GM10248 (cell line): ENCODE measurements around the gene ARHGAP19.

Source experiments
- CTCF ChIA-PET: fragments of 300-600 bp; sonication (Branson Sonifier 250); formaldehyde crosslinking; extraction: SDS; loops from one replicate; lab custom pipeline; 2021; ENCODE audit warnings: antibody characterized with exemption; lab: Yijun Ruan, JAX
- POLR2A ChIA-PET: fragments of 350-650 bp; sonication (Branson Sonifier 250); formaldehyde crosslinking; extraction: SDS; loops from one replicate; lab custom pipeline; 2020; ENCODE audit warnings: antibody characterized with exemption; lab: Yijun Ruan, JAX
- DNase-seq: peaks from one replicate; pipeline ENCODE4 v3.0.0; 2012; ENCODE audit errors: extremely low spot score
- CTCF ChIP-seq: IDR thresholded peaks from 2 replicates; pipeline ENCODE4 v1.5.1; 2012; ENCODE audit warnings: mild to moderate bottlenecking, low read depth; ENCODE audit errors: extremely low read depth, missing control alignments, control extremely low read depth

The ARHGAP19 gene

GRCh38 chr10:97226398-97226797, 66.0 kb downstream of the ARHGAP19 start:
- no peak for DNase-seq
- ChIA-PET CTCF (interaction anchor here (0.9 to 4.6 kb wide), 4 partner anchors 8 to 51 kb away, joined by 3 to 40 read pairs (median 8); no protein-coding TSS in a partner anchor), POLR2A (no interaction called here)
- TF ChIP-seq CTCF: no peak

GRCh38 chr10:97224483-97225435, 67.7 kb downstream of the ARHGAP19 start:
- no peak for TF ChIP-seq CTCF
- CTCF ChIA-PET: interaction anchor here (0.7 to 4.6 kb wide), 6 partner anchors 10 to 711 kb away, joined by 3 to 40 read pairs (median 4); partner anchors contain the start of gene TLL2
- POLR2A ChIA-PET: no interaction called here
- no peak for DNase-seq

DNA sequence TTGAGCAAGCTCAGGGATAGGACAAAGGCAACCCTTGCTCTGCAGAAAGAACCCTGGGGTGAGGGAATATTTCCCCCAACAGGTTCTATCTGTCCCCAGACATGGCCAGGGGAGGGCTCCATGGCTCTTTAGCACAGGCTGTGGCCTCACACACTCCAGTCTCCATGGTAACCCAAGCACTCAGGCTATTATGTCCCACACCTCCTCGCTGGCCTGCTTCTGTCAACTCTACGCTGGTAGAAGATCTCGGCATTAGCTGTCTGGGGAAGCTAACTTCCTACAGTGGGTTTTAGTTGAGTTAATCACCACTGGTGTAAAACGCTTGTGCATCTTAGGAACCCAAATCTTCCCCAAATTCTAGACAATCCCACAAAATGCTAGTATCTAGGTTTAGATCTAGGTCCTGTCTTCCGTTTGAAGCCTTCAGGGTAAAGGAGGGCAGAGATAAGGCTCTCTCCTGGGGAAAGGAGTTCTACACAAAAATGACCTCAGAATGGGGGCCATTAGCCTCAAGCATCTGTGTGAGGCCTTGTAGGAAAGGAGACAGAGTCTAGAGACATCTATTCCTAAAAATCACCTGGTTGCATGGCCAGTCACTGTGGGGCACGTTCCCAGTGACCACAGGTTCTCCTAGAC, 70.0 kb downstream of the ARHGAP19 start:
- ChIA-PET POLR2A (no interaction called here), CTCF (interaction anchor here (6.8 to 7.6 kb wide), 2 partner anchors 13 to 150 kb away, joined by 46 to 72 read pairs; no protein-coding TSS in a partner anchor)
- no peak for TF ChIP-seq CTCF
- no peak for DNase-seq

GRCh38 chr10:97220355-97220754, 72.1 kb downstream of the ARHGAP19 start:
- TF ChIP-seq CTCF: no peak
- no peak for DNase-seq
- ChIA-PET POLR2A (no interaction called here), CTCF (interaction anchor here (1.1 to 7.6 kb wide), 7 partner anchors 11 to 845 kb away, joined by 3 to 72 read pairs (median 4); no protein-coding TSS in a partner anchor)

GRCh38 chr10:97217299-97217698, 75.1 kb downstream of the ARHGAP19 start:
- TF ChIP-seq CTCF: no peak
- CTCF ChIA-PET: interaction anchor here (0.7 to 7.6 kb wide), 11 partner anchors 8 to 846 kb away, joined by 3 to 72 read pairs (median 4); no protein-coding TSS in a partner anchor
- no peak for DNase-seq
- POLR2A ChIA-PET: no interaction called here

GRCh38 chr10:97215619-97216260, 76.7 kb downstream of the ARHGAP19 start:
- POLR2A ChIA-PET: no interaction called here
- TF ChIP-seq CTCF: no peak
- CTCF ChIA-PET: interaction anchor here (1.0 to 15.8 kb wide), 6 partner anchors 7 to 143 kb away, joined by 3 to 484 read pairs (median 29); no protein-coding TSS in a partner anchor
- no peak for DNase-seq
